ENCODE results near the gene NISCH. TPM values are rescaled to one million over a fixed set of nuclear protein-coding genes. Genes with fewer than 3 reads are reported as not detected.
A peak's percentile ranks its signal among the peaks of the same experiment; 100 is the strongest.

Gene NISCH
- total and polyA plus RNA-seq, 2 experiments from 2014 or later: 18.4 to 76.4 TPM

GRCh38 chr3:52534281-52535183 is 79.1 kb downstream of the NISCH start (continued):
- TF ChIP-seq, protein P1, sequence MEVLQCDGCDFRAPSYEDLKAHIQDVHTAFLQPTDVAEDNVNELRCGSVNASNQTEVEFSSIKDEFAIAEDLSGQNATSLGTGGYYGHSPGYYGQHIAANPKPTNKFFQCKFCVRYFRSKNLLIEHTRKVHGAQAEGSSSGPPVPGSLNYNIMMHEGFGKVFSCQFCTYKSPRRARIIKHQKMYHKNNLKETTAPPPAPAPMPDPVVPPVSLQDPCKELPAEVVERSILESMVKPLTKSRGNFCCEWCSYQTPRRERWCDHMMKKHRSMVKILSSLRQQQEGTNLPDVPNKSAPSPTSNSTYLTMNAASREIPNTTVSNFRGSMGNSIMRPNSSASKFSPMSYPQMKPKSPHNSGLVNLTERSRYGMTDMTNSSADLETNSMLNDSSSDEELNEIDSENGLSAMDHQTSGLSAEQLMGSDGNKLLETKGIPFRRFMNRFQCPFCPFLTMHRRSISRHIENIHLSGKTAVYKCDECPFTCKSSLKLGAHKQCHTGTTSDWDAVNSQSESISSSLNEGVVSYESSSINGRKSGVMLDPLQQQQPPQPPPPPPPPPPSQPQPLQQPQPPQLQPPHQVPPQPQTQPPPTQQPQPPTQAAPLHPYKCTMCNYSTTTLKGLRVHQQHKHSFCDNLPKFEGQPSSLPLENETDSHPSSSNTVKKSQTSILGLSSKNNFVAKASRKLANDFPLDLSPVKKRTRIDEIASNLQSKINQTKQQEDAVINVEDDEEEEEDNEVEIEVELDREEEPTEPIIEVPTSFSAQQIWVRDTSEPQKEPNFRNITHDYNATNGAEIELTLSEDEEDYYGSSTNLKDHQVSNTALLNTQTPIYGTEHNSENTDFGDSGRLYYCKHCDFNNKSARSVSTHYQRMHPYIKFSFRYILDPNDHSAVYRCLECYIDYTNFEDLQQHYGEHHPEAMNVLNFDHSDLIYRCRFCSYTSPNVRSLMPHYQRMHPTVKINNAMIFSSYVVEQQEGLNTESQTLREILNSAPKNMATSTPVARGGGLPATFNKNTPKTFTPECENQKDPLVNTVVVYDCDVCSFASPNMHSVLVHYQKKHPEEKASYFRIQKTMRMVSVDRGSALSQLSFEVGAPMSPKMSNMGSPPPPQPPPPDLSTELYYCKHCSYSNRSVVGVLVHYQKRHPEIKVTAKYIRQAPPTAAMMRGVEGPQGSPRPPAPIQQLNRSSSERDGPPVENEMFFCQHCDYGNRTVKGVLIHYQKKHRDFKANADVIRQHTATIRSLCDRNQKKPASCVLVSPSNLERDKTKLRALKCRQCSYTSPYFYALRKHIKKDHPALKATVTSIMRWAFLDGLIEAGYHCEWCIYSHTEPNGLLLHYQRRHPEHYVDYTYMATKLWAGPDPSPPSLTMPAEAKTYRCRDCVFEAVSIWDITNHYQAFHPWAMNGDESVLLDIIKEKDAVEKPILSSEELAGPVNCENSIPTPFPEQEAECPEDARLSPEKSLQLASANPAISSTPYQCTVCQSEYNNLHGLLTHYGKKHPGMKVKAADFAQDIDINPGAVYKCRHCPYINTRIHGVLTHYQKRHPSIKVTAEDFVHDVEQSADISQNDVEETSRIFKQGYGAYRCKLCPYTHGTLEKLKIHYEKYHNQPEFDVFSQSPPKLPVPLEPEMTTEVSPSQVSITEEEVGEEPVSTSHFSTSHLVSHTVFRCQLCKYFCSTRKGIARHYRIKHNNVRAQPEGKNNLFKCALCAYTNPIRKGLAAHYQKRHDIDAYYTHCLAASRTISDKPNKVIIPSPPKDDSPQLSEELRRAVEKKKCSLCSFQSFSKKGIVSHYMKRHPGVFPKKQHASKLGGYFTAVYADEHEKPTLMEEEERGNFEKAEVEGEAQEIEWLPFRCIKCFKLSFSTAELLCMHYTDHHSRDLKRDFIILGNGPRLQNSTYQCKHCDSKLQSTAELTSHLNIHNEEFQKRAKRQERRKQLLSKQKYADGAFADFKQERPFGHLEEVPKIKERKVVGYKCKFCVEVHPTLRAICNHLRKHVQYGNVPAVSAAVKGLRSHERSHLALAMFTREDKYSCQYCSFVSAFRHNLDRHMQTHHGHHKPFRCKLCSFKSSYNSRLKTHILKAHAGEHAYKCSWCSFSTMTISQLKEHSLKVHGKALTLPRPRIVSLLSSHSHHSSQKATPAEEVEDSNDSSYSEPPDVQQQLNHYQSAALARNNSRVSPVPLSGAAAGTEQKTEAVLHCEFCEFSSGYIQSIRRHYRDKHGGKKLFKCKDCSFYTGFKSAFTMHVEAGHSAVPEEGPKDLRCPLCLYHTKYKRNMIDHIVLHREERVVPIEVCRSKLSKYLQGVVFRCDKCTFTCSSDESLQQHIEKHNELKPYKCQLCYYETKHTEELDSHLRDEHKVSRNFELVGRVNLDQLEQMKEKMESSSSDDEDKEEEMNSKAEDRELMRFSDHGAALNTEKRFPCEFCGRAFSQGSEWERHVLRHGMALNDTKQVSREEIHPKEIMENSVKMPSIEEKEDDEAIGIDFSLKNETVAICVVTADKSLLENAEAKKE (CRISPR knock-in tag; IDR thresholded peaks at IDR 0.05): no peak
- TF ChIP-seq ETS1 (IDR thresholded peaks at IDR 0.05): no peak
- no peak for TF ChIP-seq JUNB (IDR thresholded peaks at IDR 0.05; ENCODE audit: unreplicated experiment)

GRCh38 chr3:52535411-52536111 is 80.2 kb downstream of the NISCH start:
- H3F3A ChIP-seq (replicated peaks; ENCODE audit: low read depth): peaks cover 18% of the 10 kb centered on the region
- Mint-ChIP-seq H3K4me1 (peaks cover 40% of the 10 kb centered on the region), H3K27ac (no peak overlapping the region), H3K36me3 (ENCODE audit: low read depth) (peaks cover 15% of the 10 kb centered on the region), H3K4me3 (peak overlapping the region; percentile 81; the same call in 1 of the 3 replicates), H3K9me3 (no peaks in the 10 kb centered on the region), H3K27me3 (ENCODE audit: insufficient read depth, low read depth, poor library complexity) (peaks cover 23% of the 10 kb centered on the region)
- no peaks in the 10 kb centered on the region for H3K27me3 ChIP-seq (ENCODE audit: insufficient read depth)
- peaks cover 36% of the 10 kb centered on the region for H4K20me1 ChIP-seq (replicated peaks; ENCODE audit: insufficient read depth)
- H3K36me3 ChIP-seq (ENCODE audit: insufficient read depth): peaks cover 2% of the 10 kb centered on the region; the same call in 1 of the 2 replicates
- peaks cover 62% of the 10 kb centered on the region for H3K79me2 ChIP-seq (replicated peaks; ENCODE audit: insufficient read depth)
- no peak for DNase-seq (ENCODE audit: low spot score)
- H3K9me2 ChIP-seq (ENCODE audit: insufficient read depth): no peaks in the 10 kb centered on the region
- no peak overlapping the region for H3K27ac ChIP-seq (ENCODE audit: low read depth)
- H3K4me1 ChIP-seq (ENCODE audit: insufficient read depth): peaks cover 43% of the 10 kb centered on the region
- H3K4me2 ChIP-seq: peak overlapping the region; percentile 86
- ATAC-seq: no peak
- H2AFZ ChIP-seq: no peak overlapping the region
- peak overlapping the region; percentile 79 for H3K4me3 ChIP-seq
- no peak for TF ChIP-seq POLR2AphosphoS5 (IDR thresholded peaks at IDR 0.05; ENCODE audit: low read depth)
- no peak for TF ChIP-seq ZNF331 (CRISPR knock-in tag; IDR thresholded peaks at IDR 0.05; ENCODE audit: low read depth)
- TF ChIP-seq, protein P1 (CRISPR knock-in tag; IDR thresholded peaks at IDR 0.05): no peak
- no peak for TF ChIP-seq JUNB (IDR thresholded peaks at IDR 0.05; ENCODE audit: unreplicated experiment)

All from GM23338 (cell line).